ENCODE measurements around the gene GNAZ. TPM values are rescaled to one million over a fixed set of nuclear protein-coding genes. Genes with fewer than 3 reads are reported as not detected.

Gene GNAZ
- total RNA-seq, 1 experiment from 2014 or later, result 33.0 TPM

GRCh38 chr22:23116506-23117263 lies 46.4 kb downstream of the GNAZ start:
- Histone ChIP-seq H3K27ac (ENCODE audit: low read length) (no peak overlapping the region), H3K36me3 (ENCODE audit: insufficient read depth, low read length) (no peaks in the 10 kb centered on the region), H3K4me3 (ENCODE audit: low read length) (no peak overlapping the region), H3K9me3 (ENCODE audit: low read length) (no peaks in the 10 kb centered on the region), H2AFZ (ENCODE audit: low read length) (no peak overlapping the region), H3K9me2 (replicated peaks; ENCODE audit: insufficient read depth, low read length) (no peaks in the 10 kb centered on the region), H4K20me1 (ENCODE audit: insufficient read depth, low read depth, low read length) (no peaks in the 10 kb centered on the region), H3K4me1 (ENCODE audit: low read length) (peaks cover 45% of the 10 kb centered on the region), H3K79me2 (ENCODE audit: low read length) (no peaks in the 10 kb centered on the region), H3K4me2 (ENCODE audit: low read depth, low read length, poor library complexity, severe bottlenecking) (no peak overlapping the region), H3K27me3 (ENCODE audit: low read length) (no peaks in the 10 kb centered on the region), H3K9ac (ENCODE audit: low read length) (no peak overlapping the region)
- DNase-seq, result no peak

- Histone ChIP-seq H4K20me1 (ENCODE audit: insufficient read depth, low read depth, low read length) (no peaks in the 10 kb centered on the region), H3K9me3 (ENCODE audit: low read length) (no peaks in the 10 kb centered on the region), H3K9me2 (replicated peaks; ENCODE audit: insufficient read depth, low read length) (no peaks in the 10 kb centered on the region), H3K36me3 (ENCODE audit: insufficient read depth, low read length) (no peaks in the 10 kb centered on the region), H3K27ac (ENCODE audit: low read length) (no peak overlapping the region), H3K4me2 (ENCODE audit: low read depth, low read length, poor library complexity, severe bottlenecking) (no peak overlapping the region), H3K9ac (ENCODE audit: low read length) (no peak overlapping the region), H2AFZ (ENCODE audit: low read length) (no peak overlapping the region), H3K4me1 (ENCODE audit: low read length) (peaks cover 39% of the 10 kb centered on the region), H3K4me3 (ENCODE audit: low read length) (no peak overlapping the region), H3K79me2 (ENCODE audit: low read length) (no peaks in the 10 kb centered on the region), H3K27me3 (ENCODE audit: low read length) (no peaks in the 10 kb centered on the region)
- DNase-seq, result no peak
These were observed 47.0 kb downstream of the GNAZ start for GRCh38 chr22:23117275-23117674.

GRCh38 chr22:23117891-23118646 lies 47.8 kb downstream of the GNAZ start:
- no peaks in the 10 kb centered on the region for H3K27me3 ChIP-seq (ENCODE audit: low read length)
- no peak overlapping the region for H3K4me2 ChIP-seq (ENCODE audit: low read depth, low read length, poor library complexity, severe bottlenecking)
- no peaks in the 10 kb centered on the region for H3K79me2 ChIP-seq (ENCODE audit: low read length)
- H3K36me3 ChIP-seq (ENCODE audit: insufficient read depth, low read length), result no peaks in the 10 kb centered on the region
- no peaks in the 10 kb centered on the region for H3K9me3 ChIP-seq (ENCODE audit: low read length)
- no peak for DNase-seq
- H3K9me2 ChIP-seq (replicated peaks; ENCODE audit: insufficient read depth, low read length), result no peaks in the 10 kb centered on the region
- H3K27ac ChIP-seq (ENCODE audit: low read length), result peak overlapping the region; percentile 42; the same call in 1 of the 2 replicates
- H3K4me3 ChIP-seq (ENCODE audit: low read length), result no peak overlapping the region
- H3K9ac ChIP-seq (ENCODE audit: low read length), result 0 out of 2 replicates have a peak overlapping the region, but pooled peaks have one; percentile 7
- no peaks in the 10 kb centered on the region for H4K20me1 ChIP-seq (ENCODE audit: insufficient read depth, low read depth, low read length)
- H3K4me1 ChIP-seq (ENCODE audit: low read length), result peaks cover 31% of the 10 kb centered on the region
- H2AFZ ChIP-seq (ENCODE audit: low read length), result no peak overlapping the region

- no peak for DNase-seq
- H3K4me2 ChIP-seq (ENCODE audit: low read depth, low read length, poor library complexity, severe bottlenecking), result no peak overlapping the region
- H3K27ac ChIP-seq (ENCODE audit: low read length), result peak overlapping the region; percentile 42; the same call in 1 of the 2 replicates
- no peak overlapping the region for H3K4me3 ChIP-seq (ENCODE audit: low read length)
- no peak overlapping the region for H2AFZ ChIP-seq (ENCODE audit: low read length)
- peaks cover 27% of the 10 kb centered on the region for H3K4me1 ChIP-seq (ENCODE audit: low read length)
- H4K20me1 ChIP-seq (ENCODE audit: insufficient read depth, low read depth, low read length), result no peaks in the 10 kb centered on the region
- H3K9me3 ChIP-seq (ENCODE audit: low read length), result no peaks in the 10 kb centered on the region
- no peaks in the 10 kb centered on the region for H3K79me2 ChIP-seq (ENCODE audit: low read length)
- no peaks in the 10 kb centered on the region for H3K27me3 ChIP-seq (ENCODE audit: low read length)
- H3K9ac ChIP-seq (ENCODE audit: low read length), result 0 out of 2 replicates have a peak overlapping the region, but pooled peaks have one; percentile 7
- H3K36me3 ChIP-seq (ENCODE audit: insufficient read depth, low read length), result no peaks in the 10 kb centered on the region
- H3K9me2 ChIP-seq (replicated peaks; ENCODE audit: insufficient read depth, low read length), result no peaks in the 10 kb centered on the region
These were observed 48.6 kb downstream of the GNAZ start for GRCh38 chr22:23118647-23119493.

GRCh38 chr22:23119494-23120414 lies 49.4 kb downstream of the GNAZ start:
- H4K20me1 ChIP-seq (ENCODE audit: insufficient read depth, low read depth, low read length), result no peaks in the 10 kb centered on the region

GRCh38 chr22:23120415-23120899 lies 50.1 kb downstream of the GNAZ start:
- Histone ChIP-seq H3K4me2 (ENCODE audit: low read depth, low read length, poor library complexity, severe bottlenecking) (no peak overlapping the region), H3K27ac (ENCODE audit: low read length) (no peak overlapping the region), H3K9ac (ENCODE audit: low read length) (no peak overlapping the region), H3K4me1 (ENCODE audit: low read length) (peaks cover 27% of the 10 kb centered on the region), H3K9me2 (replicated peaks; ENCODE audit: insufficient read depth, low read length) (no peaks in the 10 kb centered on the region), H2AFZ (ENCODE audit: low read length) (no peak overlapping the region), H3K9me3 (ENCODE audit: low read length) (no peaks in the 10 kb centered on the region), H3K27me3 (ENCODE audit: low read length) (no peaks in the 10 kb centered on the region), H3K79me2 (ENCODE audit: low read length) (no peaks in the 10 kb centered on the region), H3K4me3 (ENCODE audit: low read length) (no peak overlapping the region), H3K36me3 (ENCODE audit: insufficient read depth, low read length) (no peaks in the 10 kb centered on the region), H4K20me1 (ENCODE audit: insufficient read depth, low read depth, low read length) (no peaks in the 10 kb centered on the region)
- no peak for DNase-seq

More at GRCh38 chr22:23119494-23120414, 49.4 kb downstream of the GNAZ start:
- Histone ChIP-seq H3K4me1 (ENCODE audit: low read length) (peaks cover 27% of the 10 kb centered on the region), H3K4me3 (ENCODE audit: low read length) (no peak overlapping the region), H3K4me2 (ENCODE audit: low read depth, low read length, poor library complexity, severe bottlenecking) (no peak overlapping the region), H3K79me2 (ENCODE audit: low read length) (no peaks in the 10 kb centered on the region), H2AFZ (ENCODE audit: low read length) (no peak overlapping the region), H3K27me3 (ENCODE audit: low read length) (no peaks in the 10 kb centered on the region), H3K36me3 (ENCODE audit: insufficient read depth, low read length) (no peaks in the 10 kb centered on the region), H3K9me3 (ENCODE audit: low read length) (no peaks in the 10 kb centered on the region), H3K9ac (ENCODE audit: low read length) (no peak overlapping the region), H3K27ac (ENCODE audit: low read length) (0 out of 2 replicates have a peak overlapping the region, but pooled peaks have one; percentile 42), H3K9me2 (replicated peaks; ENCODE audit: insufficient read depth, low read length) (no peaks in the 10 kb centered on the region)
- peak; percentile 56 for DNase-seq

GRCh38 chr22:23121000-23121421 lies 50.7 kb downstream of the GNAZ start:
- no peaks in the 10 kb centered on the region for H4K20me1 ChIP-seq (ENCODE audit: insufficient read depth, low read depth, low read length)
- no peak overlapping the region for H3K4me2 ChIP-seq (ENCODE audit: low read depth, low read length, poor library complexity, severe bottlenecking)
- H3K9me2 ChIP-seq (replicated peaks; ENCODE audit: insufficient read depth, low read length), result no peaks in the 10 kb centered on the region

More at GRCh38 chr22:23121000-23121421, 50.7 kb downstream of the GNAZ start:
- H3K27me3 ChIP-seq (ENCODE audit: low read length), result no peaks in the 10 kb centered on the region
- H3K27ac ChIP-seq (ENCODE audit: low read length), result no peak overlapping the region
- no peak overlapping the region for H3K9ac ChIP-seq (ENCODE audit: low read length)
- no peak for DNase-seq
- no peak overlapping the region for H3K4me3 ChIP-seq (ENCODE audit: low read length)
- peaks cover 23% of the 10 kb centered on the region for H3K4me1 ChIP-seq (ENCODE audit: low read length)
- H3K79me2 ChIP-seq (ENCODE audit: low read length), result no peaks in the 10 kb centered on the region
- H2AFZ ChIP-seq (ENCODE audit: low read length), result no peak overlapping the region
- no peaks in the 10 kb centered on the region for H3K9me3 ChIP-seq (ENCODE audit: low read length)
- H3K36me3 ChIP-seq (ENCODE audit: insufficient read depth, low read length), result no peaks in the 10 kb centered on the region

Data from Karpas-422 (cell line).